Stimulated activated CD8-positive, alpha-beta memory T cell treated with anti-CD3 and anti-CD28 coated beads, Interleukin-12 subunit alpha, Interleukin-12 subunit beta, amount 100 ng/mL, for 4 hours (primary cell): ENCODE results near the gene DYNC2I2.
"Not testable (repeated sequence)": the region's sequence is repeated elsewhere in the genome, so short reads cannot be mapped to it uniquely, and the experiment has no call there.

Experiments
- DNase-seq: peaks from one replicate; pipeline ENCODE4 v3.0.0-alpha.2; 2020; ENCODE audit warnings: low read depth

Gene DYNC2I2

DNA sequence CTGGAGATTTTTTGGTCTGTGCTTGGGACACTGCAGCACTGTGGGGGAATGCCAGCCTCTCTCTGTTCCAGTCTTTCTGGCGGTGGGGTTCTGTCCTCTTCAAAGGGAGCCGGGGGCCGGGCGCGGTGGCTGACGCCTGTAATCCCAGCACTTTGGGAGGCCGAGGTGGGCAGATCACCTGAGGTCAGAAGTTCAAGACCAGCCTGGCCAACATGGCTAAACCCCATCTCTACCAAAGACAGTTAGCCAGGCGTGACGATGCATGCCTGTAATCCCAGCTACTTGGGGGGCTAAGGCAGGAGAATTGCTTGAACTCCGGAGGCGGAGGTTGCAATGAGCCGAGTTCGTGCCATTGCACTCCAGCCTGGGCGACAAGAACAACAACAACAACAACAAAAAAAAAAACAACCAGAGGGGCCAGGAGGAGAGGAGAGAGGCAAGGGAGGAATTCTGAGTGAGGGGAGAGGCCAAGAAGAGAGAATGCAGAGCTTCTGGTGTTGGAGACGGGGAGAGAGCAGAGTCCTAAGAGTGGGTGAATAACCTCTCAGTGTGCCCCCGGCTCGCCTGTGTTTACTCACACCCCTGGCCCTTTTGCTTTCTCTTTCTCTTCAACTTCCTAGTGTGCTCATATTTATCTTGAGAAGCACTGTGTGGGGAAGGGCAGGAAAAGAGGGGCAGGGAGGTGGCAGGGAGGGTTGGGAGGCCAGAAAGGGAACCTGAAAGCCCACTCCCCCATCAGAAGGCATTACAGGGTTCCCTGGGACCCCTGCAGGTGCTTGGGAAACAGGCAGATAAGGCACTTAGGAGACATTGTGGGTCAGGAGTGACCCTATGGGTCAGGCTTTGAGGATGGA lies 29.2 kb upstream of the DYNC2I2 start:
- no peak for DNase-seq

DNA sequence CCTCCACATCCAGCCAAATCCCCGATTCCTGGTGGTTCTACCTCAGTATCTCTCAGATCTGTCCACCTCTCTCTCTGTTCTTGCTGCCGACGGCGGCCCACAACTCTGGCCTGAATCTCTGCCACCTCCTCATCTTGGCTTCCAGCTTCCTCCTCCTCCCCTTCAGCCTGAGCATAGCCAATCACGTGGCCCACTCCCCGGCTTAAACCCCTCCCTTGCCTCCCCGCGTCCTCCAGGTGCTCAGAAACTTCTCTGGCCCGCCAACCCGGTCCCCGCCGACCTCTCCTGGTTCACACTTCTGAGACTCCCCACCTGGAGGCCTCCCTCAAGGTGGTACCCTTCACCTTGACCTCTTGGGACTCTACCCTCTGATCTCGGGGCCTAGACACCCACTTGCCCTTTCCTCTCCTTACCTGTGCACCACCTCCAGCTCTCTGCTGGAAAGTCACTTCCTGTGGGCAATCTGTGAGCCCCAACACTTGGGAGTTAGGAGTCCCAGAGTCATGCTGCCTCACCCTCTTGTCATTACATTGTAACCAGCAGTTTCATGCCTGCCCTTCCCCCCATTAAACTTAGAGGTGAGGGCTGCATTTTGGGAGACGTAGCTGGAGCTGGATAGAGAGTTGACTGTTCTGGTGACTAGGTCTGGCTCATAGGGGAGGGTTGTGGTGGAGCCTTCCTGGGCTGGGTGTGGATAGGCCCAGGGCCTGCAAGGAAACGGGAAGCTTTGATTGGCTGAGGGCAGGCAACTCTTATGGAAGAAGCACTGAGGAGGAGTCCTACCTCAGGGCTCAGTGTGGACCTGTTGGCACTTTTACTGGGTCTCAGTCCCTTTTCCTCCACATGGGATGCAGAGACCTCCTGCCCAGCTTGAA lies 27.9 kb upstream of the DYNC2I2 start:
- peak; percentile 49 for DNase-seq

- no peak for DNase-seq
These were observed 27.3 kb upstream of the DYNC2I2 start for GRCh38 chr9:128684065-128684324.

DNA sequence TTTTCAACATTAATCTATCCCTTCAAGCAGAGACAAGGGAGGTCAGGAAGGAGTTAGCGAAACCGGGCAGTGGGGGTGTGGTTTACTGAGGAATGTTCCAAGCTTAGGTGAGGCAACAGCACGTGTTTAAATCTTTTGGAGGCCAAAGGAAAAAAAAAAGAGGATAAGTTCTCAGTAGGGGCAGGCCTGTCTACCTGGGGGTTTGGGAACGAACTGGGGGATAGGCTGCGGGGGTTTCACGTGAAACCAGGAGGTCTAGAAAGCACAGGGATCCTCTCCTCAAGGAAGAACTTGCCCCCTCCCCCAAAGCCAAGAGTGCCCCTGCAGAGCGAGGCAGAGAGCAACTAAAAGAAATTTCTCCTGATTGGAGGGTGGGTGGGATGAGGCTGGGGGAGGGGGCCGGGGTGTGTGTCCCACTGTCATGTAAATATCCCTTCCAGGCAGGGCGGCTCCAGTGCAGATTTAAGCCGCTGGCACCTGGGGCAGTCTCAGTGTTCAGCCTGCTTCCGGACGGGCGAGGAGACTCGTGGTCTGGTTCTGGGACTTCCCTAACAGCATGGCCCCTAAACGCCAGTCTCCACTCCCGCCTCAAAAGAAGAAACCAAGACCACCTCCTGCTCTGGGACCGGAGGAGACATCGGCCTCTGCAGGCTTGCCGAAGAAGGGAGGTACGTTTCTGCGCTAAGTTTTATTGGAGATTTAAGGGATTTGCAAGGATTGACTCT lies 26.9 kb upstream of the DYNC2I2 start:
- no peak for DNase-seq

GRCh38 chr9:128677794-128678193 lies 21.1 kb upstream of the DYNC2I2 start:
- no peak for DNase-seq

DNA sequence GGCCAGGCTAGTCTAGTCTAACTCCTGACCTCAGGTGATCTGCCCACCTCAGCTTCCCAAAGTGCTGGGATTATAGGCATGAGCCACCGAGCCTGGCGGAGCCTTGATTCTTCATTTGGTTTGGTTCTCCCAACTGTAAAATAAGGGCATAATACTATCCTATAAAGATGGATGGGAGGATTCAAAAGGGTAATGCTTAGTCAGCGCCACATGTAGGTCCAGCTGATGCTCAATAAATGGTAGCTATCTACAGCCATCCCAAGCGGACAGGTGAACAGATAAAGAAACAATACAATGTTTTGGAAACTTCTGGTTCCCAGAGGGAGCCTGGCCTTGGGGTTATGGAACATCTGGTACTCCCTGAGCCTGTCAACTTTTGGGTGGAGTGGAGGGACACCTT lies 18.7 kb upstream of the DYNC2I2 start:
- no peak for DNase-seq

GRCh38 chr9:128669786-128670185 lies 13.1 kb upstream of the DYNC2I2 start:
- DNase-seq: no peak

GRCh38 chr9:128666481-128666941 lies 9.9 kb upstream of the DYNC2I2 start:
- DNase-seq: not testable (repeated sequence)

GRCh38 chr9:128657796-128658195 lies 1.1 kb upstream of the DYNC2I2 start:
- DNase-seq: no peak

GRCh38 chr9:128657344-128657704 lies 677 bp upstream of the DYNC2I2 start:
- no peak for DNase-seq

DNA sequence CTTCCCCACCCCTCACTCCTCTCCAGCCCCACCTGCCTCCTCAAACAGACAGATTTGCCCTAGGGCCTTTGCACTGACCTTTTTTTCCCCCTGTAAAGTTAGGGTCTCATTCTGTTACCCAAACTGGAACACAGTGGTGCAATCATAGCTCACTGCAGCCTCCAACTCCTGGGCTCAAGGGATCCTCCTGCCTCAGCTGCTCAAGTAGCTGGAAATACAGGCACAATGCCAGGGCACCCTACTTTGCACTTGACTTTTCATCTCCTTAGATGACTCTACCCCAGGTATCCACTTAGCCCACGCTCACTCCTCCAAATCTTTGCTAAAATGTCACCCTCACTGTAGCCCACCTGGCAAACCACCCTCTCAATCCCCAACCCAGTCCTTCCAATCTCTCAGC lies 2.2 kb downstream of the DYNC2I2 start:
- DNase-seq: no peak

DNA sequence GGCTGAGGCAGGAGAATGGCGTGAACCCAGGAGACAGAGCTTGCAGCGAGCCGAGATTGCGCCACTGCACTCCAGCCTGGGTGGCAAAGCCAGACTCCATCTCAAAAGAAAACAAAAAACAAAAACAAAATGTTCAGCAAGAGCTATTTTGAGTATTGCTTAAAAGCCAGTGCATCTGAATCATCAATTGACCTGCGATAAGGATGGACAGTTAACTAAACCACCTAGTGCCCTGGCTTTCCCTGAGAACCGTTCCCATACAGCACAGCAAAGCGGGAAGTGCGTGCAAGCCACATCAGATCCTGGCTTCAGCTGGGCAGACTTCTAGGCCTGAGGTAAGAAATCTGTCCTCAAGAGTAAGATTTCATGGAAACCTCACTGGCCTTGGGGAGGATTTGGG lies 2.7 kb downstream of the DYNC2I2 start:
- DNase-seq: no peak

- DNase-seq: no peak
These were observed 4.8 kb downstream of the DYNC2I2 start for GRCh38 chr9:128651798-128652197.

- peak; percentile 30 for DNase-seq
These were observed 8.4 kb downstream of the DYNC2I2 start for GRCh38 chr9:128648206-128648605.

DNA sequence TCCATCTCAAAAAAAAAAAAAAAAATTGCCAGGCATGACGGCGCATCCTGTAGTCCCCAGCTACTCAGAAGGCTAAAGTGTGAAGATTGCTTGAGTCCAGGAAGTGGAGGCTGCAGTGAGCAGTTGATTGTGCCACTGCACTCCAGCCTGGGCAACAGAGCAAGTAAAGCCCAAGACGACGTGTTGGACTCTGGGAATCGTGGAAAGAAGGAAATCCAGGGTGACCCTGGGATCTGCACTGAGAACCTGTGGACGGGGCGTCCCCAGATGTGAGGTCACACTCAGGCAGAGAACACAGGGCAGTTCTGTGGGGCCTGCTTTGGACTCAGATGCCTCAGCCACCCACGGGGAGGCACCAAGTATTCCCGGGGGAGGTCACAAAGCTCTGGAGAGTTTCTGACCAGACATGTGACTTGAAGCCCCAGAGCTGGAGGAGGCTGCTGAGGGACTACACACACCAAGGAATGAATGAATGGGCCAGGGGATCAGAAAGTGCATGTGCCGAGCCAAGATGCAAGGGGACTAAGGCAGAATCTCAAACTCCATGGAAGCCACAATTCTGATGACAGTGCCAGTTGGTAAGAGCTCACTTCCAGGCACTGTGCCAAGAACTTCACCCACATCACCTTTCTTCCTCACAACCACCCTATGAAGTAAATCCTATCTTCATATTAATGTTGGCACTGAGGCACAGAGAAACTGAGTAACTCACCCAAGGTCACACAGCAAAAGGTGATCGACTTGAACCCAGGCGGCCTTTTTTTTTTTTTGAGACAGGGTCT lies 12.9 kb downstream of the DYNC2I2 start:
- no peak for DNase-seq

- no peak for DNase-seq
These were observed 13.9 kb downstream of the DYNC2I2 start for GRCh38 chr9:128642675-128643245.

DNA sequence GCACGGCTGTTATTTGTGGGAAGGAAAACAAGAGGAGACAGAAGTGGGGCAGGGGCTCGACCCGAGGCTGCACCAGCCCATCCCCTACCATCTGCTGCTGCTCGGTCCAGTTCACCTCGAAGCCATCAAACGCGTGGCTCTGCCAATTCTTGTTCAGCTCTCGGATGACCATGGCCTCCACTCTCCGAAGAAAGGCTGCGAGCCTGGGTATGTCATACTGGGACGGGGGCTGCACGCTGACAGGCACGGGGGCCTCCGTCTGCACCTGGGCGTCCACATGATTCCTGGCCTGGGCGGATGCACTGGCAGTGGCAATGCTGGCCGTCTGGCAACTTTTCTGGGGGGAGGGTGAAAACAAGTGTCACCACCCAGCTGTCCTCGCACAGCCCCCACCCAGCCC lies 16.0 kb downstream of the DYNC2I2 start:
- DNase-seq: no peak

DNA sequence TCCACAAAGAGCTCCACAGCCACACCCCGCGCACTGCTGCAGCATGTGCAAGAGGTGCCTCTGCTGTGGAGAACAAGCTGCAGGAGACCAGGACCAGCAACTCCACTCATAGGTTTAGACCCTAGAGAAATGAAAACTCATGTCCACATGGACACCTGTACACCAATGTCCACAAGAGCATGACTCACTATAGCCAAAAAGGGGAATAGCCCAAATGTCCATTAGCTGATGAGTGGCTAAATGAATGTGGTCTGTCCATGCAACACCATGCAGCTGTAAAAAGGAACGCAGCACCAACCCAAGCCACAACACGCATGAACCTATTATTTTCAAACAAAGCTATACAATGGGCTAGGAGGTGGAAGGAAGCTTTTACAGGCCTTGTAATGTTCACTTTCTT lies 18.1 kb downstream of the DYNC2I2 start:
- DNase-seq: no peak

DNA sequence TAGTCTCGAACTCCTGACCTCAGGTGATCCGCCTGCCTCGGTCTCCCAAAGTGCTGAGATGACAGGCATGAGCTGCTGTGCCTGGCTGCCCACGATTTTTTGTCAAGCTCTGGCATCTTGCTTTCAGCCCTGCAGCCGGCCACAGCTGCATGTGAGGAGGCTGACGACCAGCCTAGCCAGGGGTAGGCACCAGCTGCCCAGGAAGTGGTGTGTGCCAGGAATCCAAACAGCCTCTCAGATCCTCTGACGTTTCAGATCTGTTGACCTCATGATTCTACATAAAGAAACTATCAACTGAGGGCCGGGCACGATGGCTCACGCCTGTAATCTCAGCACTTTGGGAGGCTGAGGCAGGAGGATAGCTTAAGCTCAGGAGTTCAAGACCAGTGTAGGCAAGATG lies 19.0 kb downstream of the DYNC2I2 start:
- no peak for DNase-seq

DNA sequence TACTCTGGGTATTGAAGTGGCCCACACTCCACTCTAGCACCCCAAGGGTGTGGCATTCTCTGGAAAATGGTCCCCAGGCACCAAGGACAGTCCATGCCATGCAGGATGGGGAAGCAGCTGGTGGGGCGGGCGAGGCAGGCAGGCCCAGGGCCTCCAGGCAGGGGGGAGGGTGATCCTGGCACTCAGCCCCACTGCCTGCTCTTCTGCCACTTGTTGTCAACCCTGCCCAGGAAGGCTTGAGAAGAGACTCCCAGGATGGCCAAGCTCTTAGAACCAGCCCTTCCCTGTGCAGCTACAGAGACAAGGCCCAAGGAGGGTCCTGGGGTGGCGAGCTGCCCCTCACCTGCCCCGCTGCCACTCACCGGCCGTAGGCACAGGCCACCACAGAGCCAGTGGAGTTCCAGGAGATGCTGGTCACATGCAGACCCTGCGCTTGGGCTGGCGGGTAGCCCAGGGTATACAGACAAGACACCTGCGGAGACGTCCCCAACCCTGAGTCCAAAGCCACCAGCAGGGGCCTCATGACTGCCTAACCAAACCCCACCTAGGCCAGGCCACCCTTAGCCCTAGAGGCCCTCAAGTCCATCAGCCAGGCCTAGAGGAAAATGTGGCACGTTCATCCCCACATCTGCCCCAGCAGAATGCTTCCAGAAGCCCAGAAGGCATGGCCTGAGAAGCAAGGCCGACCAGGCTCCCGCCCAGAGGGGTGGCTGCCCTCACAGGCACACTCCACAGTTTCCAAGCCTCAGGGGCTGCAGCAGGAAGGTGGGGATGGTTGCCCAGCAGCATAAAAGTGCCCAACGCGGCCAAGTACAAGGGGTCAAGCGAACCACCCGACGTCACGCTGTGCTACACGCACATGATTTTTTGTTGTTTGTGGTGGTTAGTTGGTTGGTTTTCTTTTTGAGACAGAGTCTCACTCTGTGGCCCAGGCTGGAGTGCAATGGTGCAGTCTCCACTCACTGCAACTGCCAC lies 19.8 kb downstream of the DYNC2I2 start:
- no peak for DNase-seq
